Right atrium auricular region (tissue), 2 donors: ENCODE measurements around the gene LRP1-AS. TPM values are rescaled to one million over a fixed set of nuclear protein-coding genes. Genes with fewer than 3 reads are reported as not detected.

Experiments used
- DNase-seq: peaks from one replicate; pipeline ENCODE4 v3.0.0-alpha.2; 2019; ENCODE audit warnings: low spot score
- H3K27ac ChIP-seq, 2 donors: fragments of 200-600 bp; sonication (generic); 1 replicate in 1 of 2; 2 replicates in 1 of 2; pipeline ENCODE4 v1.5.1; 2016 to 2019
- H3K27me3 ChIP-seq, 2 donors: fragments of 200-600 bp; sonication (generic); one replicate each; pipeline versions ENCODE4 v1.5.1 to v1.6.0; 2017 to 2019
- H3K36me3 ChIP-seq: fragments of 200-600 bp; sonication (generic); one replicate; pipeline ENCODE4 v1.5.1; 2016
- H3K4me1 ChIP-seq, 2 donors: fragments of 200-600 bp; sonication (generic); one replicate each; pipeline versions ENCODE4 v1.5.1 to v1.6.0; 2017 to 2019
- H3K4me3 ChIP-seq, 2 donors: fragments of 200-600 bp; sonication (generic); 1 replicate in 1 of 2; 2 replicates in 1 of 2; pipeline ENCODE4 v1.5.1; 2017 to 2019; ENCODE audit warnings: mild to moderate bottlenecking in 1 of 2, moderate library complexity in 1 of 2
- H3K9me3 ChIP-seq, 2 donors: fragments of 200-600 bp; sonication (generic); one replicate each; pipeline ENCODE4 v1.5.1; 2019
- microRNA counts, 2 donors: library from miRNA; unstranded; fragments of <30 nt; microRNA quantifications; one replicate each; lab custom pipeline; 2016 to 2017
- microRNA-seq, 2 donors: library from miRNA; unstranded; fragments of <30 nt; microRNA quantifications; one replicate each; pipeline ENCODE4, GENCODE V29; 2016 to 2017; ENCODE audit warnings: borderline number of aligned reads in 2 of 2, borderline replicate concordance in 1 of 2
- total RNA-seq, 2 donors: library from RNA; depleted of rRNA; stranded (reverse); fragments of >200 nt; gene quantifications; one replicate each; pipeline ENCODE4 v1.1.0, GENCODE V29; 2016
- TF ChIP-seq, protein P1 (sequence below), 2 donors: fragments of 200-600 bp; sonication (generic); IDR thresholded peaks; one replicate each; pipeline ENCODE4 v1.5.1; 2019; ENCODE audit warnings: antibody characterized with exemption in 2 of 2

Gene LRP1-AS
- total RNA-seq, 2 donors from 2014 or later = not detected

DNA sequence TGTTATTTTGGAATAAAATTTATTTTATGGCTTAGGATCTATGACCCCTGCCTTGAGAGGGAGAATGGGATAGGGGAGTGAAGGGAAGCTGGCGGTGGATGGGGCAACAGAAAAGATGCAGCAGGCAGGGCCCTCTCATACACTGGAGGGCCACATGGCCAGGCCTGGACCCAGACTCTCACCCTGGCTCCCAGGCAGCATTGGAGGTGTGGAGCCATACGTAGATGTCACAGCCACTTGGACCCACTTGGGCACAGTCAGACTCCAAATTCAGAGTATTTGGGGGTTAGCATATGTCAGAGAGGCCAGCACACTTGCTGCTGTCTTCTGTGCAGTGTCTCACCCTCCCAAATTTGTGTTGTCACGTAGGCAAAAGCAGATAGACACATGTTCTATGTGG, 52.0 kb downstream of the LRP1-AS start:
- no peak for DNase-seq
- Histone ChIP-seq H3K4me3 (no peak overlapping the region), H3K4me1 (peaks cover 0 to 44% of the 10 kb centered on the region in 2 donors), H3K27me3 (no peaks in the 10 kb centered on the region), H3K9me3 (no peaks in the 10 kb centered on the region), H3K27ac (no peak overlapping the region), H3K36me3 (peaks cover 72% of the 10 kb centered on the region)
- TF ChIP-seq, protein P1, sequence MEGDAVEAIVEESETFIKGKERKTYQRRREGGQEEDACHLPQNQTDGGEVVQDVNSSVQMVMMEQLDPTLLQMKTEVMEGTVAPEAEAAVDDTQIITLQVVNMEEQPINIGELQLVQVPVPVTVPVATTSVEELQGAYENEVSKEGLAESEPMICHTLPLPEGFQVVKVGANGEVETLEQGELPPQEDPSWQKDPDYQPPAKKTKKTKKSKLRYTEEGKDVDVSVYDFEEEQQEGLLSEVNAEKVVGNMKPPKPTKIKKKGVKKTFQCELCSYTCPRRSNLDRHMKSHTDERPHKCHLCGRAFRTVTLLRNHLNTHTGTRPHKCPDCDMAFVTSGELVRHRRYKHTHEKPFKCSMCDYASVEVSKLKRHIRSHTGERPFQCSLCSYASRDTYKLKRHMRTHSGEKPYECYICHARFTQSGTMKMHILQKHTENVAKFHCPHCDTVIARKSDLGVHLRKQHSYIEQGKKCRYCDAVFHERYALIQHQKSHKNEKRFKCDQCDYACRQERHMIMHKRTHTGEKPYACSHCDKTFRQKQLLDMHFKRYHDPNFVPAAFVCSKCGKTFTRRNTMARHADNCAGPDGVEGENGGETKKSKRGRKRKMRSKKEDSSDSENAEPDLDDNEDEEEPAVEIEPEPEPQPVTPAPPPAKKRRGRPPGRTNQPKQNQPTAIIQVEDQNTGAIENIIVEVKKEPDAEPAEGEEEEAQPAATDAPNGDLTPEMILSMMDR (IDR thresholded peaks at IDR 0.05) = no peak

MicroRNAs within 50 kb of the gene (microRNA counts, 767-probe panel; counts per million panel counts)
- 0 to 31.0 counts per million in 2 donors for microRNA hsa-miR-1228-3p (lab: Ali Mortazavi, UCI)

Small RNA genes within 50 kb of the gene (microRNA-seq; reads per million reads assigned to microRNA genes)
- gene MIR1228 = 1.4 to 2.1 reads per million in 2 donors

Other genes with a start within 250 kb of the LRP1-AS start
- under 1 TPM in 1 of 2 donors, not detected in 1; 0.28 TPM for gene SDR9C7, start 213.2 kb downstream of the LRP1-AS start, total RNA-seq
- gene RDH16, start 190.0 kb downstream of the LRP1-AS start, total RNA-seq = under 1 TPM in 1 of 2 donors, not detected in 1; 0.16 TPM
- gene ZBTB39, start 141.1 kb downstream of the LRP1-AS start, total RNA-seq = 1 to 10 TPM; 3.0 to 5.9 TPM
- gene TAC3, start 131.1 kb downstream of the LRP1-AS start, total RNA-seq = not detected
- under 1 TPM in 1 of 2 donors, not detected in 1; 0.08 TPM for gene MYO1A, start 97.5 kb downstream of the LRP1-AS start, total RNA-seq
- gene NEMP1, start 68.8 kb downstream of the LRP1-AS start, total RNA-seq = 1 to 10 TPM; 1.9 to 2.2 TPM
- 10 to 100 TPM in 1 of 2 donors, 1 to 10 TPM in 1; 9.0 to 21.1 TPM for gene NAB2, start 58.5 kb downstream of the LRP1-AS start, total RNA-seq
- 10 to 100 TPM; 34.3 to 64.3 TPM for gene STAT6, start 36.3 kb downstream of the LRP1-AS start, total RNA-seq
- gene LRP1, start 19.1 kb downstream of the LRP1-AS start, total RNA-seq = 100 to 1,000 TPM in 1 of 2 donors, 10 to 100 TPM in 1; 89.4 to 211 TPM
- gene NXPH4, start 69.2 kb upstream of the LRP1-AS start, total RNA-seq = 1 to 10 TPM in 1 of 2 donors, under 1 TPM in 1; 0.28 to 1.1 TPM
- gene SHMT2, start 82.1 kb upstream of the LRP1-AS start, total RNA-seq = 10 to 100 TPM; 16.6 to 33.0 TPM
- gene STAC3, start 103.6 kb upstream of the LRP1-AS start, total RNA-seq = under 1 TPM; 0.48 to 0.59 TPM